ENCODE measurements around the gene SRGAP1.

Gene SRGAP1

DNA sequence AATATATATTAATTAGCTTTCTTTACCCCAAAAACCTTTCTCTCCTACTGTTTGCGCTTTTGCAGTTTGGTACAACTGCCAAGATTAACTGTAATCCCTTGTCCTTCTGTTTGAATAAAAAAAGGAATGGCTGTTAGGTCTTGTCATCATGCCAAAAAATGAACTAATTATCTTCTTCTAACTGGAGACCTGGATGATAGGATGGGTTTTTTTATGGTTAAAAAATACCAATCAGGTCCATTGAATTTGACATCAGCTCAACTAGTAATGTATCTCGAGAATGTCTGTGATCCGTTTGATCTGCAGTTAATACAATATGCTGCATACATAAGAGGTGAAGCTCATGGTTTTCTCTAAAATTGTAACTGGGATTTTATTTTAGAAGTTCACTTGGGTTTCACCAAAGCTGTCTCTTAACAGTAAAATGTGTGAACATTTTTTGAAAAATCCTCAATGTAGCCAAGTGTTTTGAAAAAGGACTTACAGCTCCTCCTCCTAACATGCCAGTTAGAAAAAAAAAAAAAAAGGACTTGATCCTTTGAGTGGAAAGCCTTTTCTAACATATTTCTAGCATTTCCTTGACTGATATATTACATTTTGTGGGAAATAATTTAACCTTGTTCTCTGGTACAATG lies 96.8 kb downstream of the SRGAP1 start:
- no peak for DNase-seq

DNA sequence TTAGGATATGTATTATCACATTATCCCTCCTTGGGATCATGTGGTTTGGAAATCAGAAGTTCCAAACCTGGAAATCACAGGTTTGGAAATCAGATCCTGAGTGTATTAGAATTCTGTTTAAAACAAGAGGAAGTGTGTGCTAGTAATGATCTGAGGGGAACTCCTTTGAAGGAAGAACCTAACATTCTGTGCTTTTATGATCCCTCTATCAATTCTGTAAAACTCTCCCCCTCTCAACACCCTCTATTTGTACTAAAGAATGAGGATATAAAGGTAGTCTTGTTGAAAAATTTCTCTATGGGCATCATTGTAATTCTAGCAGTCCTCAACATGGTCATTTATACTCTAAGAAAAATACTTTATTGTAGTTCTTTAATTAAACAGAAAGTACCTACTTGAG lies 97.4 kb downstream of the SRGAP1 start:
- no peak for DNase-seq

- no peak for DNase-seq
These were observed 98.2 kb downstream of the SRGAP1 start for GRCh38 chr12:63942464-63943241.

DNA sequence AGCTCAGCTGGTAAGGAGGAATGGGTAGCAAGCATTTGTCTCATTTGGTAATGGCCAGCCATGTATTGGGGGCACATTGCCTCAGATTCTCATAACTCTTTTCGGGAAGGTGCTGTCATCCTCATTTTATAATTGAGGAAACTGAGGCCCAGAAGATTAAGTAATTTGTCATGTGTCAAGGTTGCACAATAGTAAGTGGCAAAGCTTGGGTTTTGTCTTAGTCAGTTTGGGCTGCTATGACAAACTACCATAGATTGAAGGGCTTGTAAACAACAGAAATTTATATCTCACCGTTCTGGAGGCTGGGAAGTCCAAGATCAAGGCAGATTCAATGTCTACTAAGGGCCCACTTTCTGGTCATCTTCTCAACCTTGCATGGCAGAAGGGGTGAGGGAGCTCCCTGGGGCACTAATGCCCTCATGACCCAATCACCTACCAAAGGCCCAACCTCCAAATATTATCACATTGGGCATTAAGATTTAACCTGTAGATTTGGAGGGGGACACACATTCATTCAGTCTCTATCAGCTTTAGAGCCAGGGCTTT lies 99.6 kb downstream of the SRGAP1 start:
- DNase-seq: no peak

DNA sequence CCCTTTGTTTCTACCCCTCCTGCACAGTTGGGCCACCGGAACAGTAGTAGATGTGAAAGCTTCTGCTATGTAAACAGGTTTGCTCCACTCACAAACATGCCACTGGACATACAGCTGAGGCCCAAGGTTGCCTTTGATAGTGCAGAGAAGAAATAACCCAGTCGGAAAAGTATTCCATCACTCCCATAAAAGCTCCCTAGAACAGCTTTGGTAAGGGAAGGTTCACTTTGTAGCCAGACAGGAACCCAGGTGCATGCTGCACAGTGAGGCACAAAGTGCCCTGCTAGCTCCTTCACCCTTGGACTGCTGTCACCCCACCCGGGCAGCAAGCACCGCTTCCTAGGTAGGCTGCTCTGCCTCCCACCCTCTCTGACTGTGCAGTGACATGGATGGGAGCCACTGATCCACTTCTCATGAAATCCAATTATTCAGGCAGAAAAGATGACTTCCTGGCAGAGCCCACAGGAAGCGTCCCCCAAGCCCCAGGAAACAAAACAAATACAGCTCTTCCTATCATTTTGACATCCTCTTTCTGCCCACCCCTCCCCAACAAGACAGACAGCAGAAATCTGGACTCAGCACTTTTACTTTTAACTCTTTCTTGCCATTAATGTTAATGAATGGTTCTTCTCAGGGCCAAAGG lies 100.2 kb downstream of the SRGAP1 start:
- DNase-seq: peak; percentile 18

DNA sequence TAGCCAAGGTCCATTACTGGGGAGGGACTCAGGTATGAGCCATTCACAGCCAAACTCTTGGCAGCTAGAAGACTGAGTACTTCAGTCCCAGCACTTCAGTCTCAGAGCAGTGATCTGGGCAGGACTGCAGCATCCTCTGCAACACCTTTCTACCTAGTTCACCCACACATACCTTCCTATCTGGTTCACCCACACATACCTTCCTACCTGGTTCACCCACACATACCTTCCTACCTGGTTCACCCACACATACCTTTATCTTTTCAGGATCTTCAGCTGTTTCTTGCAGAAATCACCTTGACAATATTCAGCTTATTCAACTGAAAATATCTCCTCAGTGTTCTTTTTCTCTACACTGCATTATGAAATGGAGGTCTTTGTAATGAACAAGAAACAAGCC lies 101.3 kb downstream of the SRGAP1 start:
- DNase-seq: no peak

DNA sequence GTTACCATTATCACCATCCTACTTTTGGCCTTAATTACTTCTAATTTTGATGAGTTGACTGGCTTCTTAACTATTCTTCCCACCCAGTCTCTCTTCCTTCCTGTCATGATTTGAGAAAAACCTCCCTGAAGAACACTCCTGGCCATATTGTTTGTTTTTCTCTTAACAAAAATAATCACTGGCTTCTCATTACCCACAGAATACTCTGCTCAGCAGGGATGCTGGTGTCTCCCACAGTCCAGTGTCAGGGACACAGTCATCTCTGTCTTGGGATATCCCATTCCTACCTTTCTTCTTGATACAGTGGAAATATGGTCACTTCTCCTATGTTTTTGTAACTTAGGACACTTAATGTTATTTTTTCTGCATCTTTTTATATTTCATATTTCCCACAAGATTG lies 103.7 kb downstream of the SRGAP1 start:
- DNase-seq: no peak

DNA sequence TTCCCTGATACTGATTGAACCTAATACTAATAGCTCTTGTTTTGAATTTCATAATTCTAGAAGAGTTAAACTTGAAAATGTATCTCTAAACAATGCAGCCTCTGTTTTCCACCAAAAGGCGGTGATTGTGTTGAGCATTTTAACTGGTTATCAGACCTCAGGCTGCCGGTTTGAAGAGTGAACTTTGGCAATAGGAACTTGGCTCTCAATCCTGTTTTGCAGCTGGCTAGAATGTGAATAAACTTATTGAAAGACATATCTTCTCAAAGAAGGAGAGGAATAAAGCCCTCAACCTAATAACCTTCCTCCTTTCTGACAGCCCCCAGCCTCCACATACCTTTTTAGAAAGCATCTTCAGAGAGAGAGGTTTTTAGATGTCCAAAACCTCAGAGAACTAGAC lies 105.4 kb downstream of the SRGAP1 start:
- DNase-seq: no peak

DNA sequence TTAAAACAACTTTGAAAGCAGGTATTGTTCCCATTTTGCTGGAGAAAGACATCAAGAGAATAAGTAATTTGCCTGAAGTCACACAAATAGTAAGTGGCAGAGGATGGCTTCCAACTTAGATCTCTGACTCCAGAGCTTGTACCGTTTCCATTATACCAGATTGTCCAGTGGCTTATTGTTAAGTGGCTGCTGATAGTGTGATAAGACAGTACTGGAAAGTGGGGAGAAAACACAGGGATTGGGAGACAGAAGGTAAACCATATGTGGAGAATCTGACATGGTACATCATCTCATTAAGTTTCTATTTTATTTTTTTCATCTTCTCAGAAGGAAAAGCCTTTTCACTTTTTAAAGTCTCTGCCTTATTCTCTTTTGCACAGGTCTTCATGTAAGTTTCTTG lies 108.5 kb downstream of the SRGAP1 start:
- DNase-seq: no peak

DNA sequence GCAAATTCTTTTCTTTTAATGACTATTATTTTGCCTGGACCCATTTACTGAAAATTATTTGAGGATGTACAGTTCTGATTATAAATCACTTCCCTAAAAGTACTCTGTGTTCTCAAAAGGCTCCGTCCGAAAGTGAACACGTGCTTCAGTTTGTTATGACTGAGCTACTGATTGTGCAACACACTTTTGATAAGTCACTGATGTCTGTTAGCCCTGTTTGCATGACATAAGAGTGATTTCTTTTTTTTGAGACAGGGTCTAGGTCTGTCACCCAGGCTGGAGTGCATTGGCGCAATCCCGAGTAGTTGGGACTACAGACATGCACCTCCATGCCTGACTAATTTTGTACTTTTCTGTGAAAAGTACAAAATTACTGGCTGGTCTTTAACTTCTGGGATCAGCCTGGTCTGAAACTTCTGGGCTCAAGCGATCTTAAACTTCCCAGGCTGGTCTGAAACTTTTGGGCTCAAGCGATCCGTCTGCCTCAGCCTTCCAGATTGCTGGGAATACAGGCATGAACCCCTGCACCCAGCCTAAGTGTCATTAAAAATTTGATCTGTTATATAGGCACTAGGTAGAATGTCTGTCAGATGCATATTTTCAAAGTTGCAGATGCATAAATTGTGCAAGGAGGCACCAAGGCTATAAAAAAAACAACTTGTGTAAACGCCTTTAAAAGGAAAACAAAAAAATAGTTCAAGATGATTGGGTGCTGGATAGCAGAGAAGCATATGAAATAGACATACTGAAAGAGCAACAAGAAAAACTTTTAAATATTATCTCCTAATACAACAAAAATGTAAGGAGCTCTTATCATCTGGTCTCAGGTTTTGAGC lies 111.5 kb downstream of the SRGAP1 start:
- DNase-seq: peak; percentile 82

GRCh38 chr12:63957496-63957895 lies 113.0 kb downstream of the SRGAP1 start:
- DNase-seq: no peak

DNA sequence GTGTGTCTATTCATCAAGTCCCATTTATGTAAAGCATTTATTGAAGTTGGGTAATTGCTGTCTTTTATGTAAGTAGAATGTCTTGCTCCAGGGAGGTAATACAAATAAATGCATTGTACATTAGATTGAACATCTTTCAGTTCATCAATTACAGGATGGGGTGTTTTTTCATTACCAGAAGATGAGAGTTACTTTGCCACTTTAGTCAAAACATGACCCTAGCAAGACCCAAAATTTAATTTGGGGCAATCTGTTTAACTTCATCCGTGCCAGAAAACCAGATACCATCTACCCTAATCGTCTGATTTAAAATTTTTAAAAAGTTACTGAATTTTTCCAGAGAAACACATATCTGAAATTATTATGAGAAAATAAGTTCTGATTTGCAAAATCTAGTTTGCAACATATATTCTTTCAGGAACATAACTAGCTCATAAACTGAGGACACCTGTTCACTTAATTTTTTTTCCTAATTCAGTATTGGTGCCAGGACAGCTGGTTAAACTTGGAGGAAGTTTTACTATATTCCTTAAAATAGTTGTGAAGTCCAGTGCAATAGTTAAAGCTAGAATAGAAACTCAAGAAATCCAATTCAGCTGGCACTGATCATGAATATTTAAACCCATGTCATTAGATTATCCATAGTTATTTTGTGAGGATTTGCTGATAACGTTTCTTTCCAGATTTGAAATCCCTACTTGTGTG lies 114.5 kb downstream of the SRGAP1 start:
- DNase-seq: no peak

- DNase-seq: no peak
These were observed 116.5 kb downstream of the SRGAP1 start for GRCh38 chr12:63961048-63961447.

DNA sequence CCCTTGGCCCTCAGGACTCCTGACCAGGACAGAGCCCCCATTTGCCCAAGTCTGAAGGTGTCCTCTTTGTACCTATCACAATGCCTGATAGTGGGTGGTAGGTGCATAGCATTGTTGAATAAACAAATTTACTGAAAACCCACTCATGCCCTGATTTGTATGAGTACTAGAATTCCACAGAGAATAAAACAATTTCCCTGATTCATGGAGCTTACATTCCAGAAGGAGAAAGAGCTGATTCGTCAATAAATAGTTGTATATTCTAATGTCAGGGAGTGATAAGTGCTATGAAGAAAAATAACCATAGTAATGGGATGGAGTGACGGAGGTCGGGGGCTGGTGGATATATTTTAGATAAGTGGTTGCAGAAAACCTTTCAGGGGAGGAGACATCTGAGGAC lies 117.0 kb downstream of the SRGAP1 start:
- DNase-seq: no peak

DNA sequence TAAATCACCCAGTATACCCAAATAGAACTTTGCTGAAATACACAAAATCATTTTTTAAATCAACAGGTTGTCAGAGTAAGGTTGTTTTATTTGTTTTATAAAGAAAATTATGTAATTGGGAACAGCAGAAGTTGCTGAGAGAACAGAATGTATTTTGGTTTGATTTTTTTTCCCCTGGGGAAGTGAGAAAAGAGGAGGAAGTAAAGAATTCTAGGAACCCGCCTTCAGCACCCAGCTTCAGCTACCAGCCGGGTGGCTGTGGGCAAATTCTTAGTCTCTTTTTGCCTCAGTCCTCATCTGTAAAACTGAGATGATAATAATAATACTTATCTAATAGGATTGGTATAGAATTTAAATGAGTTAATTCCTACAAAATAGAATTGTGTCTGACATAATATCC lies 119.4 kb downstream of the SRGAP1 start:
- DNase-seq: no peak

DNA sequence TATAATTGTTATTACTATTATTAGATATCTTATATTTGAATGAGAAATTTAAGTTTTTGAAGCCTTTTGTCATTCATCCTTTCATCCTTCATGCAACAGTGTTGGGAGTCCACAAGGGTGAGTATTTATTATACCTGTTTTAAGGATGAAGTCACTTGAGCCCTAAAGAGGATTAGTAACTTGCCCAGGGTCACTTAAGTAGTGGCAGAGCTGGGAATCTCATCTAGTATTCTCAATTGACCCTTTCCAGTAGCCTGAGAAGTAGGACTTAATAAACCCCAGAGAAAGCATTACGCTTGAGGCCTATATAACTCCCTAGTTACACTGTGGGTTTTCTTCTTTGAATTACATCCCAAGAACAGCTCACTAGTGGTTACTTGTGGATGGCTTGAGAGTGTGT lies 119.8 kb downstream of the SRGAP1 start:
- DNase-seq: no peak

DNA sequence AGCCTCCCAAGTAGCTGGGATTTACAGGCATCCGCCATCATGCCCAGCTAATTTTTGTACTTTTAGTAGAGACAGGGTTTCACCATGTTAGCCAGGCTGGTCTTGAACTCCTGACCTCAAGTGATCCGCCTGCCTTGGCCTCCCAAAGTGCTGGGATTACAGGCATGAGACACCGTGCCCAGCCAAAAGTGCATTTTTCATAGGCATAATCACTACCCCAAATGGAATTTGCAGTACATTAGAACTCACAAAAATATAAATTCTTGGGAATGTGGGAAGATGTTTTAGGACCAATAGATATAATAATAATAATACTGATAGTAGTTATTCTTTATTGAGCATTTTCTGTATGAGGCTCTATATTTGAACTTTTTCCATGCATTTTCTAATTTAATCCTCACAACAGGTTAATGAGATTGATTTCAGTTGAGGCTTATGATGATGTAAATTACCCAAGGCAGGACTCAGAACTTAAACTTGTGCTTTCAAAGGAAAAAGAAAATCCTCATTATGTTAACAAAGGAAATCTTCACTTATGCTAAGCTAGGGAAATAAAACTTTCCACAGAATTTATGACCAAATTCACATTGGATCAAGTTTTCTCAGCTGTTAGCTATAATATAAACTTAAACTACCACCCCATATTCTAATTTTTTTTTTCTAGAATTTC lies 121.6 kb downstream of the SRGAP1 start:
- DNase-seq: no peak

DNA sequence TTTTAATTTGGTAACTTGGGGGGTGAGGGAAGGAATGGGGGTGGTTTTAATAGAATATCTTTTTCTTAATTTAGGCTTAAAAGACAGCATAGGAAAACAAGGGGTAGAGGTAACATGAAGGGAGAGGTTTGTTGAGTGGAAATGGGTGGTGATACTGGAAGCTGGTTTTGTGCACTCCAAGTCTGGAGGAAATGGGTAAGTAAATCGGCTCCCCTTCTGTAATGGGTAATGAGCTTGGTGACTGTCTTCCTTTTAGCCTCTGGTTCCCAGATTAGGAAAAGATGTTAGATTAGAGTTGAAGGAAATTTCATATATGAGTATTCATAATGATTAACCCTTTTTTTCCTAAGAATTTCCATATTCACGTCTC lies 122.1 kb downstream of the SRGAP1 start:
- DNase-seq: no peak

GRCh38 chr12:63967358-63968145 lies 123.1 kb downstream of the SRGAP1 start:
- no peak for DNase-seq

- no peak for DNase-seq
These were observed 124.2 kb downstream of the SRGAP1 start for GRCh38 chr12:63968673-63969072.

GRCh38 chr12:63976902-63977395 lies 132.4 kb downstream of the SRGAP1 start:
- no peak for DNase-seq
